GM21576 (cell line): ENCODE data around the gene ACSL1.

Experiments used
- ATAC-seq: cut with Tn5 transposase; IDR thresholded peaks from one replicate; pipeline ENCODE4 v1.9.1; 2021; ENCODE audit warnings: mild to moderate bottlenecking, moderate library complexity; ENCODE audit not compliant: unreplicated experiment

The ACSL1 gene

DNA sequence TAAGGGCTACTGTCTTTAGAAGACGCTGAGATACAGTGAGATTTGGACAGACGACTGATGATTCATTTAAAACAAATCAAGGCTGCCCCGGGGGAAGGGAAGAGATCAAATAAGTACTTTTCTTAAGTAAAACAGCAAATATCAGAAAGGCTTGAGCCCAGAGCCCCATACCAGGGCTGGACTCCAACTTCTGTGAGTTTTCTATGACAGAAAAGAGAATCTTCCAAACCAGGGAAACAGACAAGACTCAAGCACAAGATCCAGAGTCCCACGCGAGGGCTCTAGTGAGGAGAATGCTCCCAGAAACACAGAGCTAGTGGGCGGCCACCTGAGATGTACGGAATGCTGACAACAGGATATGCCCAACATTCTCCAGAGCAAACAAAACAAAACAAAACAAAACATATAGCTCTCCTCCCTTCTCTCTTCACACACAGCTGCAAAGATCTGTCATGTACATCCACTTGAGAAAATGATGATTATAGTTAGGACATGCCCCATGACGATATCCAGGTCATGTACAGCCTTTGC, 13.1 kb downstream of the ACSL1 start:
- ATAC-seq: no peak

DNA sequence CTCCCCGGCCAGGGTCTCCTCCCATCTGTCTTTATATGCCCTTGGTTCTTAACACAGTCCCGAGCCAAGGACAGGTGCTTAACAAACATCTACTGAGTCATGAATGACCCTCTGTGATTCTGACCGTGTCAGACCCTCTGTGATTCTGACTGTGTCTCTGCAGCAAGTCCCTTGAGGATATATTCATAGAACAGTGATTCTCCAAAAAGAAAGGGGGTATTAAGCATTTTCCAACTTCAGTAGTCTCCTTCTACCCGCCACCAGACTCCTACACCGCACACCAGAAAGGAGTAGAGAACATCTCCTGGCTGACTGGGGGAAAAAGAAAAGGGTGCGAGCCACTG, 13.6 kb downstream of the ACSL1 start:
- no peak for ATAC-seq

DNA sequence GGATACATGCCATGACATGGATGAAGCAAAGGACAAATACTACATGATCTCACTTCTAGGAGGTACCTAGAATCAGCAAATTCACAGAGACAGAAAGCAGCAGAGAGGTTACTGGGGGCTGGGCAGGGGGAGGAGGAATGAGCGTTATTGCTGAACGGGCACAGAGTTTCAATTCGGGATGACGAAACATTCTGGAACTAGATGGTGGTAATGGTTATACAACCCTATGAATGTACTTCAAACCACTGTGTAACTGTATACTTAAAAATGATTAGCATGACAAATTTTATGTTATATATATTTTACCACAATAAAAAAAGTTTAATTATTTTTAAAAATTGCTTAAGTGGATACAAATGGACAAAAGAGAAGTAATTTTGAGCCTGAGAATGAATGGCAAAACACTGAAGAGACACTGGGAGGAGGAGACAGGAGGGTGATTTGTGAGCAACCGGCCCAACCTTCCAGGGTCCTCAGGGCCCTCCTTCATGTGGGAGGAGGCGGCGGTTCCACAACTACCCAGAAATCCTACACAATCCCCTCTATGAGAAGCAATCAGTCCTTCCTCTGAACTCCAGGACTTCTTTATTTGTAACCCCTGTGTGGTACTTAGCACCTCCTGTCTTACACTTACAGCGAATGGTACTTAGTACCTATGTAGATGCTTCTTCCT, 14.1 kb downstream of the ACSL1 start:
- ATAC-seq: no peak

DNA sequence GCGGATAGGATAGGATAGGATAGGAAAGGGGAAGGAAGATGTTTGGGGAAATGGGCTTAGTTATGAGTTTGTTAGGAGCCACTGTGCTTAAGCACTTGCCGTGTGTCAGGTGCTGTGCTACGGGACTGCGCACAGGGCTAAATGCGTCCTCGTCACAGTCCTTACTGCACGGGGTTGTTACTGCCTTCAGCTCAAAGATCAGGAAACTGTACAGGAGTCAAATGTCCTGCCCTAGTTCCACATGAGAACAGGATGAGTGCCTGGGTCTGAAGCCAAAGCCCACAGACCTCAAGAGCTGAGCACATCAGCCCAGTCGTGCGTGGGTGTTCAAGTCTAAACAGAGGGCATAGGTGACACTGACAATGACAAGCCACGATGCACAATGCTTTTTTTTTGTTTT, 15.0 kb downstream of the ACSL1 start:
- no peak for ATAC-seq

DNA sequence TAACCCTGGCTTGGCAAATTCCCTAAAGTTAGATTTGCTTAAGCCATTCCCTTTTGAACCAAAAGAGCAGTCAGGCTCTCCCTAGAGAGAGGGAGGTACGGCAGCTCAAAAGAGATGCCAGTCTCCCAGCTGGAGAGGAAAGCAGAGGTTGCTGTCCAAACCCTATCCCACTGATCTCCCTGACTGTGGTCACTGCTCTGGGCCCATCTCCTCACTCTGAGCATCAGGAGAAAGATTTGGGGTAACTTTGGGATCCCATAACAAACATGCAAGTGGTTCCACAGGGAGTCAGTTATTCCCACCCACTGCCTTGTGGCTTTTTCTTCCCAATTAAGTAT, 17.1 kb downstream of the ACSL1 start:
- no peak for ATAC-seq

DNA sequence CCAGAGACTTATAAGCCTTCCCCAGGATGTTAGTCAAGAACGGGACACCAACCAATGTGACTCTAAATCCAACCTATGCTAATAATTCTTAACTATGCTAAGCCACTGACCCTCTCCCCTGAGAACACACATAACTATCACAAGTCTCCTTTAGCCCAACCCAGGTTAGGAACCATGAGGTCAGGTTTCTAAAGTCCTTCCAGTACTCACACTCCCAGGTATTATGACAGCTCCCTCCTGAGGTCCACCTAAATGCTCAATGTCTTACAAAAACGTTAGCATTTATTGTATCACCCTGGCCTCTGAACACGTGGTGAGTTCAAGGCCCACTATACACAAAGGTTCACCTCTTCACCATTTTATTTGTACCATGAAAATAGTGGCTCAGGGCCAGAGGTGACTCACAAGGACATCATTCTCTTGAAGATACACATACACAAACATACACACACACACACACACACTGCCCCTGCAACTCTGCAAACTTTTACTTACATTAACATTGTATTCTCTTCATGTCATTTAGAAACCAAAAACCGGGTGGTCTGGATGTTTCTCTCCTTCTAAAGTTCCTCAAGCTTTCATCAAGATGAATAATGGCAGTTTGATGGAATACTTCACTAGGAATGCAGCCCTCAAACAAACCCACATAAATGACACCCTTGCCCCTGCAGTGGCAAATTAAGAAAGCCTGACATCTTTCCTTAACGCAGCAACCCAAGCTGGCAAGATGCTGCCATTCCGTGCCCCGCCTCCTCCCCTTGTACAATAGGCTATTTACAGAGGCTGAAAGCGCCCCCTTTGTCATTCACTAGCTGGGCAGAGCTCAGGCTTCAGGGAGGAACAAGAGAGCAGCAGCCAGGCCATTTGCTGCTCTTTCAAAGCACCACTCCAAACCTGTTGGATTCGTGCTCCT, 17.7 kb downstream of the ACSL1 start:
- no peak for ATAC-seq

DNA sequence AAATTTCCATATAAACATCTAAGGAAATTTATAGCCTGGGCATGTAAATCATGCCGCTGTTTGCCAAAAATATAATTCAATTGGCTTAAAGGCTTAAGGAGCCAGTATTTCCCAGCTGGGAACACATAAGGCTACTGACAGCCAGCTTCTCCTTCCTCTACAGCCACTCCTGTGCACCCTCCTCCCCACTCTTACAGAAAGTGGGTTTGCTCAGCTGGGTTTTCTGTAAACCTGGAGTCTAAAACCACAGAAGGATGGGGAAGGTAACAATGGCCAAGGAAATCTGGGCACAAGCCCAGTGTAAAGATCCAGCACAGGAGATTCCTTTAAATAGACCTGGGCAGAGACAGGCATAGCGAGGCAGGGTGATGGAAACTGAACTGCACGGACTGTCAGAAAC, 18.5 kb downstream of the ACSL1 start:
- no peak for ATAC-seq

DNA sequence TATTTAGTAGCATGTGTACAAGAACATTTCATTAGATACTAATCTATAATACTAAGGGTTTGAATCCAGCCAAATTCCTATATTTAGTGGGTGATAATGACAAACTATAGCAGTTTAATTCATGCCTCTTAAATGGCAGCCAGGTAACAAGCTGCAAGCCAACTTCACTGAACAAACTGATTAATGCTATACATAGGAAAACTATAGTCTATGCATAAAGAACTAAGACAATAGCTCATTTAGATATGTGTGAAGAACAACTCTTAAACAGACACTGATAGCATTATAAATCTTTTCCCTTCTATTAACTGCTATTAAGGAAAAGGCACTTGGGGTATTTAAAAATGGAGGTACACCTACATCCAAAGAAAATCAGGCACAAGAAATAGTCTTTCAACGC, 19.1 kb downstream of the ACSL1 start:
- ATAC-seq: no peak

DNA sequence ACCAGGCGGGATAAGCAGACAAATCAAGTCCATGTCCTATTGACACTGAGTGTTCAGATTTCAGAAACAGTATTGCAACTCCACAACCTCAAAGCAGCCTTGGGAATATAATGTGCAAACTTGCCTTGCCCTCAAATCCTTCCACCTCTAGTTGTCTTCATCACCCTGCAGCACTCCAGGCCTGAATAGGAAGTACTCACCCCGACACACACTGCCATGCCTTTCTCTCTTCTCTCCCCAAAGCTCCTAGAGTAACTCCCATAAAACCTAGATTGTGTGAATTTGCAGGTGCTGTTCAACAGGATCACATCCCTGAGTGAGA, 19.6 kb downstream of the ACSL1 start:
- no peak for ATAC-seq

DNA sequence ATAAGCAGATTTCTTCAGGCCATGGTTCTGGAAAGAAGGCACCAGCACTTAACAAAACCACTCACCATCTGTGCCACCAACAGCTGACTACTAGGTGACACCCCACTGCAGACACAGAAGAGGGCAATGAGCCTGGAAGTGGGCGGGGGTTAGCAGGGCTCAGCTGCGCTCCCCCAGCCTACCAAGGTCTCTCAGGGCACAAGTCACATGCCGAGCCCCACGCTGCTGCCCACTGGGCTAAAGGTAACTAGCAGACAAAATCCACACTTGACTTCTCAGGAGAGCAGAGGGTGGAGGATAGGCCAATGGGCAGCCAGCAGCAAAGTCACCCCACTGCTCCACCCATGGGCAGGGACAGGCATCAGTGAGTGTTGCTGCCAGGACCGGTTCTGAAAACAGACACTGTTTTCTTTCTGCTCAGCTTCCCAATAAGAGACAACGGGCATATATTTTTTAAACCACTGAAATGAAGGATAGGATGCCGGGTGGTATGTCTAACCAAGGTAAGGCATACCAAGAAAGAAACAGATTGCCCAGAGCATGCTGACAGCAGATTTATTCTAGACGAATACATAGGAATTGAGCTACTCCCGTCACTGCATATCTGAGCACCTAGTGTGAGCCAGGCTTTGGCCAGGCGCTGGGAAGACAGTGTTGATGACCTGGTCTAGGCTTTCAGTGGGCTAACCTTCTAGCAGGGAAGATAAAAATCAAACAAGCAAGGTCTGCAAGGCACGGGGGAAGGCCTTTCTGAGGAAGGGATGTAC, 20.1 kb downstream of the ACSL1 start:
- peak; percentile 77 for ATAC-seq

DNA sequence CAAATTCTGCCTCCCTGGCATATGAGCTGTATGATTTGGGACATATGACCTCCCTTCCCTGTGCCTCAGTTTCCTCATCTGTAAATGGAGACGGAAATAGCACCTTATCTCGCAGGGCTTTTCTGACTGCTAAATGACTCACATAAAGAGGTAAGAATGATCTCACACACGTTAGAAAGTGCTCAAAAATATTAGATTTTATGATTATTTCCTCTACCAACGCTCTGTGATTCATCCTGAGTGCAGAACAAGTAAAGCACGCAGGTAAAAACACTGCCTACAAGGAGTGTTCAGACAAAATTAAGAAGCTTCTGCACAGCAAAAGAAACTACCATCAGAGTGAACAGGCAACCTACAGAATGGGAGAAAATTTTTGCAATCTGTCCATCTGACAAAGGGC, 21.1 kb downstream of the ACSL1 start:
- ATAC-seq: no peak

DNA sequence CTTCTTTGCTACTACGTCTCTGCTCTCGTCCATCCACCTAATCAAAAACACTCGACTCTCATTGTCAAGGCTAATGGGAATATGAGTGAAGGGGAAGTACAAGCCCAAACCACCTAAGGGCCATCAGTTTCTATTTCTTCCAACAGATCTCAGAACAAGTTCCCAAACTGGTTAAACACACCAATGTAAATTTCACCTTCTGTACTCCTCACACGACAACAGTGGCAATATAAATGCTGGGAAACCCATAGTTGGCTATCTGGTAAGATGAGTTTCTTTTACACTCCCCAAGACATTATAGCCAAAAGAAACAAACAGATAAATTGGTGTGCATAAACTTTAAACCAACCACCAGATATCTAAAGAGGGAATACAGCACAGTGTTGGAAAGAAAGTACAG, 21.9 kb downstream of the ACSL1 start:
- no peak for ATAC-seq

DNA sequence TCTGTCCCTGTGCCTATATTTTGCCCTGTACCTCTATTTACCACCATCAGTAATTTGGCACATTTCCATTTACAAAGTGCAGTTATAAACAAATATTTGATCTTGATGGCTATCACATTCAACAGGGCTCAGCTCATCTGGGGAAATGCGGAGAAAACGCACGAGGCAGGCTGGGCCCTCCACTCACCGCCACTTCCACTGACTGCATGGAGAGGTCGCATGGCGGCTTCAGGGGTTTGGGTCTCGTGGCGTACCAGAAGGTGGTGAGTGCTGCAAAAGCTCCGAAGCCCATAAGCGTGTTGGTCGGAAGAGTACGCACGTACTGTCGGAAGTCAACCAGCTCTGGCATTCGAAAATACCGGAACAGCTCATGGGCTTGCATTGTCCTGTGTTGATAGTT, 22.6 kb downstream of the ACSL1 start:
- ATAC-seq: no peak

DNA sequence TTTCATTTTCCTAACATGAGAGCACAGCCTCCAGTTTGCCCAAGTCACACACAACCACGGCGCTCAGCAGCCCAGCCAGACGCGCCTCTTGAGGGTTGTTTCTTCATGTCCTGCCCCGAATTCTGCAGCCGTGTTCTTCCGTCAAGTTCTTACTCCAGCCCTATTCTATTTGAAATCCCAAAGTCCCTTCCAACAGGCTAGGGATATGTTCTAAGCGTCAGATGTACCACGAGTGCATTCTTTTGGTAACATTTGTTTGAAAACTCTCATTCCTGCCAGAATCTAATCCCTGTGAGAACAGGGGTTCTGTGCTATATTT, 23.1 kb downstream of the ACSL1 start:
- no peak for ATAC-seq

DNA sequence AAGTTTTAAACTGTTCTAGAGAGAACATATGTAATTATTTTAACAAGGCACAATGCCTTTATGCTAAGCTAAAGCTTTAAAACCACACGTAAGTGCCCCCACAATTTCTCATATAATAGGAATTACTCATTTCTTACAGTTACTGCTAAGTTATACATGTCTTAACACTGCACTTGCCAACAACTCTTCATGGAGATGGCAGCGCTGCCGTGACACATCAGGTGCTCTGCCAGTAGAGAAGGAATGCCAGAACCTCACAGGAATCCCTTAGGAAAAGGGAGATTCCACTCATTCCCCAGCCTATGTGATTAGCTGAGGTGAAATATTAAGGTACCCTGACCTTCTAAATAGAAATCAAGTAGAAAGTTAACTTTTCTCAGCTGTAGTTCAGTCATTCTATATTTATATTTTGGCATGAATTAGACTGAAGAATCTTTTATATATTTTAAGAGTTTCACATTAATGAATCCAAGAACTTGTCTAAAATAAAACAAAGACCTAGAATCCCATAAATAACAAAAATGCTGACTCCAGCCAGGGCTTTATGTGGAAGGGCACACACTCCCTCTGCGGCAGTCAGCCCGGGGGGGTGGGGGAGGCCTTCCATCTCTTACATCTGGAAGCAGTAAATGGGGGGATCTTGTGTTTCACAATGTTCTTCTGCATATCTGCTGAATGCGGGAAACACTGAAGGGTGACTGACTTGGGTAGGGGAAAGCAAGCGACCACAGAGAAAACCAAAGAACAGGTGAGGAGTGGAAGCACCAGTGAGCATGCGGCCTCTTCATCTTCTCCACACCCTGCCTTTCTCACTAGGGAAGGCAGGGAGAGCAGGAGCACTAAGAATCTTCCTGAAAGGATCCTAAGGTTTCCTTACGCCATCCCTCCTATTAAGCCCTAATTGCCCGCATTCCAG, 23.7 kb downstream of the ACSL1 start:
- ATAC-seq: no peak

DNA sequence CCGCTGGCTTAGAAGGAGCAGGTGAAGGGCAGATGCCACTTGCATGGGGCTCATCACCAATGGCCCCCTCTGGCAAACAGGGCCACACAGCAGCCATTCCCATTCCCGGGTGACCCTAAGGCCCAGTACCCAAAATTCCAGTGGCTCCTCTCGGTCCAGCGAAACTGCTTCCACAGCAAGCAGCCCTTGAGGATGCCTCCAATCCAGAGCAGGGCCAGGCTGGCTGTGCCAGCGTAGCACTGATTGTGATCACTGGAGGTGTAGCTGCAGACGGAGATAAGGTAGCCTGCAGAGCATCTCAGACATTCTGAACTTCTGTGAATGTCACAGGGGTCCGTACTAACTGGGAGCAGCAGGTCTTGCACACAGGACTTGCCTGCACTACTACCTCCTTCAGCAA, 27.3 kb downstream of the ACSL1 start:
- no peak for ATAC-seq

DNA sequence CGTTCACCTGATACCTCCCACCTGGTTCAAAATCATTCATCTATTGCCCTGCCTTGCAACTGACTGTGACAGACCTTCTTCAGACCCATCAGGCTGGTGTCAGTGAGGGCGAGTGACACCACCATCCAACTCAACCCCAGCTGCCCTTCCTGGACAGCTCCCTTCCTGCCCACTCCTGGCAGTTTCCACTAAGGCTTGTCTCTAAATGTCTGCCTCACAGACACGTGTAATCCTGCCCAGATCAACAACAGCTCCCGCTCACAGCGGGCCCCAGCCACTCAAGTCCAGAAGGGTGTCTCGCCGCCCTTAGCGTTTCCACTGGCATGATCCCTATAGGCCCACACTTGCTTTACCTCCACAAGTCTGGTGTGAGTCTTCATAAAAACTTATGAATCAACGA, 28.9 kb downstream of the ACSL1 start:
- ATAC-seq: no peak

DNA sequence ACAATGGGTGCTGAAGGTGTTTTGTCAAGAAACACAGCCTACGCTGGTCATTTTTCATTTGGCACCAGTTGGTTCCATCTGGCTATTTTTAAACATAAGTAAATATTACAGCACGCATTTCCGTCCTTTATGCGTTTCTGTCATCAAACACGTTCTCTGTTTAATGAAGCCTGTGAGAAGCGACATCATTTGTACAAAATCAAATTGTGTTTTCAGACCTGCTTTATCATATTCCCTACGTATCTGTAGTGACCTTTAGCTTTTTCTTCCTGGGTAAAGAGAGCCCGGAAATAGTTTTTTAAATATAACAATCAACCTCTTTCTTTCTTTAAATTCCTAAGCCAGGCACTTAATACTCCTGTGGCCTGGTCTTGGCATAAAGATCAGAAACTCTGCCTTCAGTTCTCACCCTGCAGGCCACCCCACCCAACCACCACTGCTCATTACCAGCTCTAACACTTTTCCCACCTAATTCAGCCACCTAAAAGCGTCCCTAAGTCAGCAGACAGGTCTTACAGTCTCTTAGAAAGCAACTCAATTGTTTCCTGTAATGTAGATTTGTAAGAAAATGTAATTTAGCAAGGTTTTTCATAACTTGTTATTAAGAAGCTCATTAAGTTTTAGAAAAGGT, 30.4 kb downstream of the ACSL1 start:
- no peak for ATAC-seq

DNA sequence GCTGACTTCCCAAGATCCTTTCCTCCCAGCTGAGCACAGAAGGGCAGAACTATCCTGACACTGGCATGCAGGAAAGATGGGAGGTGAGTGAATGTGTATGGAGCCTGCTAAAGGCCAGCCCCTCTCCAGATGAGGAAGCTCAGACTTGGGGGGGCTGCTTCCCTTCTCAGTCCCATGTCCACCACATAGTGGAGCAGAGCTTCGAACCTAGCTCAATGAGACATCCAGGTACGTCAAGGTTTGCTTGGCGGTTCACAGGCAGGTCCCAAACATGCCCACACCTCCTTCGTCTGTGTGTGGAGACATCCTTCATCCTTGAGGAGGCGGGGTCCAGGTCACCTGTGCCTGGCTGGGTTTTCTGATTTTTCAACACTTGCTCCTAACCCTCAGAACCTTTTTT, 31.3 kb downstream of the ACSL1 start:
- ATAC-seq: no peak

DNA sequence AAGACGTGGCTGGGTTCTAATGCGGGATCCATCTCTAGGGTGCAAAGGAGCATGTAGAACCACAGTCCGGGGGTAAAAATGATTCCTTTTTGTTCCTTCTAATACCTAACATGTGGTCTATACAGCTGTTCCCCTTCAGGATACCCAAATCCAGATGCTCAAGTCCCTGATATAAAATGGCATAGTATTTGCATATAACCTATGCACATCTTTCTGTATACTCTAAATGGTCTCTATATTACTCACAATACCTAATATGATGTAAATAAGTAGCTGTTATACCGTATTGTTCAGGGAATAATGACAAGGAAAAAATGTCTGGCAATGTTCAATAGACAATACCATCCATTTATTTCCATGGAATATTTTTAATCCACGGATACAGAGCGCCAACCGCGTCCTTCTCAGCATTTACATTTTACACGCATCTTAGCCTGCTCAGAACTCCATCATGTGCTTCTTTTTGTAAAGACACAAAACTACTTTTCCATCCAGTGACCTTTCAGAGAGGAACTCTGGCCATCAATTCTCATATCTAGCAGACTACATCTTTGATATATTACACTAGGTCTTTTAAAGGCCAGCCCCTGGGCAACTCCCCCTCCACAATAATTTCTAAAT, 31.9 kb downstream of the ACSL1 start:
- no peak for ATAC-seq
